IPS-NIHi7 (cell line): Measurements from ENCODE around the gene ACTG2.

Source experiments
- DNase-seq: peaks from one replicate; pipeline ENCODE4 v3.0.0; 2012; ENCODE audit warnings: mixed read lengths; ENCODE audit errors: extremely low spot score

Gene ACTG2

GRCh38 chr2:73913414-73914054 lies 20.7 kb downstream of the ACTG2 start:
- DNase-seq = no peak

DNA sequence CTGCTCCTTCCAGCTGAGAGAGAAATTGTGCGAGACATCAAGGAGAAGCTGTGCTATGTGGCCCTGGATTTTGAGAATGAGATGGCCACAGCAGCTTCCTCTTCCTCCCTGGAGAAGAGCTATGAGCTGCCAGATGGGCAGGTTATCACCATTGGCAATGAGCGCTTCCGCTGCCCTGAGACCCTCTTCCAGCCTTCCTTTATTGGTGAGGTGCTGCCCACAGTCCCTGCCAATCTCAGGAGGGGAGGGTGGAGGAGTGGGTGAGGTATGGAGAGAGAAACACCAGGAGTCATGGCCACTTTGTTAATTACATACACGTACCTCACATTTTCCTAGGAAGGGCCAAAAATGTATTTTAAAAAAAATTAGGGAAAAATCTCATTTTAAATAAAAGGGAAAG lies 21.9 kb downstream of the ACTG2 start:
- no peak for DNase-seq

DNA sequence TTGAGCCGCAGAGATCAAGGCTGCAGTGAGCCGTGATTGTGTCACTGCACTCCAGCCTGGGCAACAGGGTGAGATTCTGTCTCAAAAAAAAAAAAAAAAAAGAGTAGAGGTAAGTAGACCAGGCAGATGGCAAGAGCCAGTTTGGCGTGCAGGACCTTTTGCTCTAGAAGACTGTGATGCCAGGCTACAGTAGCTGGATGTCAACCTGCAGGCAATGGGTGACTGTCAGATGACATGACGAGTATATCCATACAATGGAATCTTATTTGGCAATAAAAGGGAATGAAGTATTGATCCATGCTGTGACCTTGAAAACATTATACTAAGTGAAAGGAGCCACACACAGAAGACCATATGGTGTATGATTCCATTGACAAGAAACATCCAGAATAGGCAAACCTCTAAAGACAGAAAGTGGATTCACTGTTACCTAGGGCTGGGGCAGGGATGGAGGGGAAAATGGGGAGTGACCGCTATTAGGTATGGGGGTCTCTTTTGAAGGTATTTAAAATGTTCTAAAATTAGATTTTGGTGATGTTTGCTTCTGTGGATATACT lies 22.7 kb downstream of the ACTG2 start:
- DNase-seq = no peak

DNA sequence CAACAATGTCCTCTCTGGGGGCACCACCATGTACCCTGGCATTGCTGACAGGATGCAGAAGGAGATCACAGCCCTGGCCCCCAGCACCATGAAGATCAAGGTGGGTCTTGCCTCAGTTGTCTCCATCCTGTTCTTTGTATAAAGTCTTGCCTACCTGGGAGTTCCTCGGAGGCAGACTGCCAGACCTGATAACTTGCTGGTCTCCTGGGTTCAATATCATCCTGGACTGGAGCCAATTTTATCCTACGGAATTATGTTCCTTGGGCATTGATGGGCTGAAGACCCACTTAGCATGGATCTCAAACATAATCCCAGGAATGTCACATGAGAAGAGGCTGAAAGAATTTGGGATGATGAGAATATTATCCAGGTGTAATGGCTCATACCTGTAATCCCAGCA lies 23.9 kb downstream of the ACTG2 start:
- no peak for DNase-seq

- DNase-seq = no peak
These were observed 24.5 kb downstream of the ACTG2 start for GRCh38 chr2:73917296-73917695.

GRCh38 chr2:73917696-73918207 lies 24.9 kb downstream of the ACTG2 start:
- DNase-seq = no peak

DNA sequence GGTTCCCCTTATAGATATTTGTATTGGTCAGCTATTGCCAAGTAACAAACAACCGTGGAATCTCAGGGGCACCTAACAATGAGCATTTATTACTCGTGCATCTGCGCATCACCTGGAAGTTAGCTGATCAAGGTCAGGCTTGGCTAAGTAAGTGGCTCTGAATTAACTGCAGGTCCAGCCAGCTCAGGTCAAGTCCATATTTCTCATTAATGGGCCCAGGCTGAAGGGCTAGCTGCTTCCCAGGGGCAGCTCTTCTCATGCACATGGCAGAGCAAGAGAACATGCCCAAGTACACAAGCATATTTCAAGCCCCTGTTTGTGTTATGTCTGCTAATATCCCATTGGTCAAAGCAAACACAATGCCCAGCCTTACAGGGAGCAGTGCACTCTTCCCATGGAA lies 26.0 kb downstream of the ACTG2 start:
- DNase-seq = no peak

DNA sequence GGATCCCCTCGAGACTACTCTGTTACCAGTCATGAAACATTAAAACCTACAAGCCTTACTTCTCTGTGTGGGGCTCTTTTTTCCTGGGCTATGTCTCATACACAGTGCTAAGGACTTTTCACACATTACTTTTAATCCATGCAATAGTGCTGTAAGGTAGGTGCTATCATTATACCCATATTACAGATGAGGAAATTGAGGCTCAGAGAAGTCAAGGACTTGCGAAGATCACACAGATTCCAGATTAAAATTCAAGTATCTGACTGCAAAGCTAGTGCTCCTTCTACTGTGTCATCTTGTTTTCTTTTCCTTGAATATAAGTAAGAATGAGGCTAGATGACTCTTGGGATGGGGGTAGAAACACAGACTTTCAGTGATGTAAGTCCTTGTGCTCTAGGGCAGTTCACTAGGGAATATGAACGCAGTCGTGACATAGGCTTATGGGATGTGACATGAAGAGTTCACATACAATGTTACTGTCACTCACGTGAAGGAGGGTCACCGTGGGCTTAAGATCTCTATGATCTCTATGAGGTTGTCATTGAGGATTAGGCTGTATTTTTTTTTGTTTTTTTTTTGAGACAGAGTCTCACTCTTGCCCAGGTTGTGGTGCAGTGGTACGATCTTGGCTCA lies 26.9 kb downstream of the ACTG2 start:
- no peak for DNase-seq

DNA sequence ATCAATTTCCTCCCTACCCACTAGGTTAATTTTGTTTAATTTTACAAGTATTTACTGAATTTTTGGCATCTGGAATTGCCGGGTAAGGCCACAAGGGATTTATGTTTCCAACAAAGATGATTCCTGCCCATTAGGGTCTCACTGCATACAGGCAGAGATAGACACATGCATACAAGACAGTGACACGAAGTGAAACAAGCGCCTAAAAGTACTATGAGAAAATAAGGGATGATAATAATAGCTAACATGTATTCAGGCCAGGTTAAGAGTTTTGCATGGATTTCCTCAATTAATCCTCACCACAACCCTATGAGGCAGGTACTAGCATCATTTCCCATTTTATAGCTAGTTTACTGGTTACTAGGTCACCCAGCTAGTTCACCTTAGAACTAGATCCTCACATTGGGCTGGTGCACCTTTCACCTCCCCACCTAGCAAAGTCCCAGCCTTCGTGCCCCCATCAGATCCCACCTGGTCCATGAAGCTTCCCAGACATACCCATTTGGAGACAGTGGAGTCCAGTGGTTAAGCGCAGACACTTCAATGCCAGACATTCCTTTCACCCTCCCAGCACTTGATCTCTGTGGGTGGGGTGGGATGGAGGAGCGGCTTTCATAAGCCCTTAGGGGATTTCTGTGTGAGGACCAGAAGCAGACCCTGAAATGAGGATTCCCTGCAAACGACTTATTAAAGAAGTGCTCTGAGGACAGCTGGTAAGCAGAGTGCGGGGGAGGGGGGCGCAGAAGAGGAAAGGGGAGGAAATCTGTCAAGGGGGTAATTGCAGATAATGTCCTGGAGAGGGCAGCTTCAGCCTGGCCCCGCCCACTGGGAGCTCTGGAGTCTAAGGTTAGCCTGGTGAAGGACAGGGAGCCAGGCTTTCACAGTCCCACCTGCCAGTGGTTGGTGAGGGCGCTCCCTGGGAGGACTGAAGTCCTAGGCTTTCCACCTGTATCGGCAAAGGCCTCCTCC lies 28.1 kb downstream of the ACTG2 start:
- DNase-seq = peak; percentile 95

GRCh38 chr2:73921581-73921980 lies 28.8 kb downstream of the ACTG2 start:
- DNase-seq = no peak

GRCh38 chr2:73922681-73923080 lies 29.9 kb downstream of the ACTG2 start:
- DNase-seq = no peak

GRCh38 chr2:73925033-73925704 lies 32.4 kb downstream of the ACTG2 start:
- no peak for DNase-seq

GRCh38 chr2:73925853-73926492 lies 33.2 kb downstream of the ACTG2 start:
- DNase-seq = no peak

- peak; percentile 97 for DNase-seq
These were observed 33.9 kb downstream of the ACTG2 start, which contains the start of gene DGUOK for GRCh38 chr2:73926493-73927327. Gene DGUOK, plus strand, starts transcription at chr2:73926880. Its CDS starts 31 bp downstream, at chr2:73926911.

DNA sequence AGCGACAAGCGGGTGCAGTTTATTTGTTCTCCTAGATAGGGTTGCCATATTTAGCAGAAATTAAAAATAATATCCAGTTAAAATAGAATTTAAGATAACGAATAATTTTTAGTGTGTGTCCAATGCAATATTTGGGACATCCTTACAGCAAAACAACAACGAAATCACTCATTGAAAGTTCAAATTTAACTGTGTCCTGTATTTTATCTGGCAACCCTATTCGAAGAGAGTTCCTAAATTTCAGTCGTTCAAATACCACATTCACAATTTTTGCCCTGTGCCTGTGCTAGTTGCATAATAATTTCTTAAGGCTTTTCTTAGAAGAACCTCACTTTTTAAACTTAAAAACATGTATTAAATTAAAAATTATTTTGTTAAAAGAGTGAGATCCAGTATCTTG lies 34.5 kb downstream of the ACTG2 start:
- DNase-seq = no peak

DNA sequence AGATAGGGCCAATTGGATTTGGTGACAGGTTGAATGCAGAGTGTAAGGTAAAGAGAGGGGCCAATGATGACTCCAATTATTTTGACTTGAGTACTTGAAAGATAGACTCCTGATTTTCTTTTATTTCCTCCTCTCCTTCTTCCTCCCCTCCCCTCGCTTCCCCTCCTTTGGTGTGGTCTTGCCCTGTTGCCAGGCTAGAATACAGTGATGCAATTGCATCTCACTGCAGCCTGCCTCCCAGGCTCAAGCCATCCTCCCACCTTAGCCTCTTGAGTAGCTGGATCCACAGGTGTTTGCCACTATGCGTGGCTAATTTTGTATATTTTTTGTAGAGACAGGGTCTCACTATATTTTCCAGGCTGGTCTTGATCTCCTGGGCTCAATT lies 36.1 kb downstream of the ACTG2 start:
- DNase-seq = no peak

- no peak for DNase-seq
These were observed 37.6 kb downstream of the ACTG2 start for GRCh38 chr2:73930386-73930785.

DNA sequence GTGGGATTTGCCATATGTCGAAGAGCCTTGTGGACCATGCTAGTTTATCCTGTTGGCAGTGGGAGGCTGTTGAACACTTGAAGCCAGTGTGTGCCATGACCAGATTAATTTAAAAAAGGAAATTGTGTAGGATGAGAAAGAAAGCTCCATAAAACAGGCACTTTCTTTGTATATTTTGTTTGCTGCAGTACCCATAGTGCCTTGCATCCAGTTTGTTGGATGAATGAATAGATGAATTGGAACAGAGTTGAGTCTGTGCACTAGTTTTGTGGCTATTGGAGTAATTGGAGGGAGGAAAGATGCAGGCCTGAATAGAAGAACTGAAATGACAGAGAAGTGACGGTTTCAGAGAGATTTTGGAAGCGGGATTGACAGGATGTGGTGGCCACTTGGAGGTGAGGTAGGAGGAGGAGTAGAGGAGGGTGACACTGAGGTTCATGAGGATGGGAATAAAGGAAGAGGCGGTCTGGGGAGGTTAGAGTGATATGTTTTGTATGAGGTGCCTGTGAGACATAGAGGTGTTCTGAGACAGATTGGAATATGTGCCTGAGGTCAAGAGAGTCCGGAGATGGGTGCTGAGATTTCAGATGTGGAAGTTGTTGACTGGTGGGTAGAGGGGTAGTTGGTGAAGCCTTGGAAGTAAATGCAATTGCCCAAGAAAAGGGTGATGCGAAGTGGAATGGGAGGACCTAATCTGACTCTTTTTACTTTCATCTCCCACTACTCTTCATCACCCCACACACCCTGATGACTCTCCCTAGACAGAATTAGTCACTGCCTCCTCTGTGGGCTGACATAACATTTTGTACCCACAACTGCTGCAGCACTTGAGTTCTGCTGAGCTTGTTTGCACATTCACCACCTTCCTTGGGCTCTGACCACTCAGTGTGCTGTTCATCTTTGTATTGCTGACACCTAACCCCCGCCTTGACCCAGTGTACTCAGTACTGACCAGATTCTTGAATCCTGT lies 39.0 kb downstream of the ACTG2 start:
- no peak for DNase-seq

DNA sequence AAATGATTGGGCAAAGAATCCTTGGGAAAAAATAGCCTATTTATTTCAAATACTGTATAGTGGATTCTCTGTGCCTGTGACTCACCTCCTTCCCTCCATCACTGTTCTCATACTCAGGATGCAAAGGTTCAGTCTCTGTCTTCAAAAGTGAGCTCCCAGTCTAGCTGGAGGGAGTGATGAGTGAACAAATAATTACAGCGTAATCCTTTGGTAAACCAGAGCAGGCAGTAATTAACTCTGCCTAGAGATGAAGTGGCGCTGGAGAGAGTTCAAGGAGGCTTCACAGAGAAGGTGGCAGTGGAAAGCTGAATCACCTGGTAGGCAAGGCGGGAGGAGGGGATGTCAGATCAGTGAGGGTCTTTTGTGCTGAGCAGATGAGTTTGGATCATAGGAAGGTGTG lies 40.4 kb downstream of the ACTG2 start:
- DNase-seq = no peak
